Stomach (tissue), 4 donors: Measurements from ENCODE around the gene LRIG1.

Experiments
- CTCF ChIP-seq, 7 experiments: fragments of 450-650 bp in 4 of 7; fragments of 200-600 bp in 3 of 7; sonication (generic) in 3 of 7; IDR thresholded peaks; one replicate each; pipeline ENCODE4 v1.5.1; 2016 to 2019; ENCODE audit warnings: antibody characterized with exemption in 7 of 7, control low read depth in 2 of 7, mild to moderate bottlenecking in 1 of 7
- EP300 ChIP-seq: sonication (generic); formaldehyde crosslinking; IDR thresholded peaks from one replicate; pipeline ENCODE4 v1.6.1; 2017; ENCODE audit warnings: antibody characterized with exemption
- POLR2A ChIP-seq, 4 donors: fragments of 450-650 bp; IDR thresholded peaks; one replicate each; pipeline ENCODE4 v1.6.1; 2016; ENCODE audit warnings: antibody characterized with exemption in 4 of 4, control low read depth in 2 of 4, mild to moderate bottlenecking in 1 of 4, moderate library complexity in 1 of 4
- POLR2AphosphoS5 ChIP-seq, 3 donors: sonication (generic); formaldehyde crosslinking; IDR thresholded peaks; one replicate each; pipeline ENCODE4 v1.6.1; 2016; ENCODE audit warnings: antibody characterized with exemption in 3 of 3

DNA sequence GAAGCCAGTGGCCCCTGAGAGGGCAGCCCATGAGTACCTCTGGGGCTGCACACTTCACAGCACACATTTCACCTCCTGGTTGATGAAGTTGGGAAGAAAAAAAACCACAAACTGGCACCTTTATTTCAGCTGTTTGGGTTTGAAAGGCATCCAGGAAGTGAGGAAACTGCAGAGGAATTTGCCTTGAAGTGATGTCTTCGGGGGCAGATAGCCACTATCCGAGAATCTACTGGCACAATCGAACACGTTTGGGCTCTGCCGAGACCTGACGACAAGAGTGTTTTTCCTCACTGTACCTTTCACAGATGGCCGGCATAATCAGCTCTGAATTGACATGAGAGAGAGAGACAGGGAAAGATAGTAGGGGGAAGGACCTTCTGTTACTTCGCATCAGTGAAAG lies 59.7 kb downstream of the LRIG1 start:
- no peak for TF ChIP-seq CTCF (IDR thresholded peaks at IDR 0.05)
- TF ChIP-seq POLR2A (IDR thresholded peaks at IDR 0.05), result no peak
- no peak for TF ChIP-seq EP300
- no peak for TF ChIP-seq POLR2AphosphoS5 (IDR thresholded peaks at IDR 0.05)
